Omental fat pad (tissue), 4 donors: Measurements from ENCODE around the gene CXXC5. TPM values are rescaled to one million over a fixed set of nuclear protein-coding genes. Genes with fewer than 3 reads are reported as not detected.

ENCODE experiments used
- ATAC-seq: fragments of 150-250 bp; one replicate; pipeline ENCODE4 v1.9.1; 2016; ENCODE audit warnings: mild to moderate bottlenecking, moderate library complexity; ENCODE audit not compliant: low FRiP score
- DNase-seq: peaks from one replicate; pipeline ENCODE4 v3.0.0-alpha.2; 2019; ENCODE audit warnings: low spot score
- CTCF ChIP-seq, 3 donors: fragments of 450-650 bp; IDR thresholded peaks; one replicate each; pipeline ENCODE4 v1.5.1; 2016 to 2017; ENCODE audit warnings: antibody characterized with exemption in 3 of 3, mild to moderate bottlenecking in 3 of 3, moderate library complexity in 2 of 3
- total RNA-seq, 4 donors: library from RNA; depleted of rRNA; stranded (reverse); fragments of >200 nt; gene quantifications; one replicate each; pipeline ENCODE4 v1.1.0, GENCODE V29; 2016

Gene CXXC5
- total RNA-seq, 4 donors from 2014 or later, result 14.9 to 27.3 (median 25.0) TPM

GRCh38 chr5:139692148-139692547 lies 44.0 kb downstream of the CXXC5 start:
- no peak for ATAC-seq
- no peak for TF ChIP-seq CTCF (IDR thresholded peaks at IDR 0.05)
- DNase-seq, result no peak

GRCh38 chr5:139692679-139693308 lies 44.6 kb downstream of the CXXC5 start:
- DNase-seq, result no peak

GRCh38 chr5:139693676-139694364 lies 45.7 kb downstream of the CXXC5 start:
- TF ChIP-seq CTCF (IDR thresholded peaks at IDR 0.05), result no peak
- ATAC-seq (no peak), DNase-seq (no peak)

More at GRCh38 chr5:139692679-139693308, 44.6 kb downstream of the CXXC5 start:
- no peak for ATAC-seq
- no peak for TF ChIP-seq CTCF (IDR thresholded peaks at IDR 0.05)

GRCh38 chr5:139694556-139695177 lies 46.5 kb downstream of the CXXC5 start:
- DNase-seq, result no peak
- TF ChIP-seq CTCF (IDR thresholded peaks at IDR 0.05), result no peak
- ATAC-seq, result no peak

- no peak for TF ChIP-seq CTCF (IDR thresholded peaks at IDR 0.05)
- ATAC-seq (no peak), DNase-seq (no peak)
These were observed 47.0 kb downstream of the CXXC5 start for GRCh38 chr5:139695178-139695573.

- no peak for TF ChIP-seq CTCF (IDR thresholded peaks at IDR 0.05)
- DNase-seq (no peak), ATAC-seq (no peak)
These were observed 48.2 kb downstream of the CXXC5 start for GRCh38 chr5:139696167-139696893.
